GM20431 (cell line): ENCODE results near the gene PSMB7.

ENCODE experiments used
- in situ Hi-C: fragments of 300-500 bp; cut with MseI, MboI; formaldehyde crosslinking; loops from one replicate; pipeline ENCODE4 v1.15.0; 2020; ENCODE audit warnings: low sequenced_read_pairs; ENCODE audit not compliant: unreplicated experiment

The PSMB7 gene

GRCh38 chr9:124332361-124333202, 82.7 kb downstream of the PSMB7 start:
- in situ Hi-C loops: no loop called here

GRCh38 chr9:124331580-124331979, 83.7 kb downstream of the PSMB7 start:
- in situ Hi-C loops: no loop called here

GRCh38 chr9:124330011-124330697, 85.1 kb downstream of the PSMB7 start:
- in situ Hi-C loops: no loop called here

- in situ Hi-C loops: no loop called here
Observed at GRCh38 chr9:124329206-124329792, 85.9 kb downstream of the PSMB7 start.

- in situ Hi-C loops: no loop called here
Observed at GRCh38 chr9:124328285-124328684, 87.0 kb downstream of the PSMB7 start.

- in situ Hi-C loops: no loop called here
Observed at GRCh38 chr9:124327491-124327890, 87.8 kb downstream of the PSMB7 start.

- in situ Hi-C loops: no loop called here
Observed at GRCh38 chr9:124326378-124326777, 88.9 kb downstream of the PSMB7 start.

GRCh38 chr9:124325816-124326215, 89.4 kb downstream of the PSMB7 start:
- in situ Hi-C loops: no loop called here

GRCh38 chr9:124323904-124324303, 91.3 kb downstream of the PSMB7 start:
- in situ Hi-C loops: no loop called here

- in situ Hi-C loops: no loop called here
Observed at GRCh38 chr9:124322618-124323432, 92.4 kb downstream of the PSMB7 start.

GRCh38 chr9:124321935-124322334, 93.3 kb downstream of the PSMB7 start:
- in situ Hi-C loops: no loop called here

GRCh38 chr9:124321416-124321815, 93.8 kb downstream of the PSMB7 start:
- in situ Hi-C loops: no loop called here

GRCh38 chr9:124320062-124320973, 94.9 kb downstream of the PSMB7 start:
- in situ Hi-C loops: no loop called here

- in situ Hi-C loops: no loop called here
Observed at GRCh38 chr9:124315882-124316281, 99.4 kb downstream of the PSMB7 start.

GRCh38 chr9:124313940-124314339, 101.3 kb downstream of the PSMB7 start:
- in situ Hi-C loops: no loop called here

GRCh38 chr9:124312290-124313265, 102.7 kb downstream of the PSMB7 start:
- in situ Hi-C loops: no loop called here

- in situ Hi-C loops: no loop called here
Observed at GRCh38 chr9:124311283-124311682, 104.0 kb downstream of the PSMB7 start.

GRCh38 chr9:124309667-124310084, 105.6 kb downstream of the PSMB7 start:
- in situ Hi-C loops: no loop called here
